ENCODE results near the gene KCNQ2.

KCNQ2 gene

DNA sequence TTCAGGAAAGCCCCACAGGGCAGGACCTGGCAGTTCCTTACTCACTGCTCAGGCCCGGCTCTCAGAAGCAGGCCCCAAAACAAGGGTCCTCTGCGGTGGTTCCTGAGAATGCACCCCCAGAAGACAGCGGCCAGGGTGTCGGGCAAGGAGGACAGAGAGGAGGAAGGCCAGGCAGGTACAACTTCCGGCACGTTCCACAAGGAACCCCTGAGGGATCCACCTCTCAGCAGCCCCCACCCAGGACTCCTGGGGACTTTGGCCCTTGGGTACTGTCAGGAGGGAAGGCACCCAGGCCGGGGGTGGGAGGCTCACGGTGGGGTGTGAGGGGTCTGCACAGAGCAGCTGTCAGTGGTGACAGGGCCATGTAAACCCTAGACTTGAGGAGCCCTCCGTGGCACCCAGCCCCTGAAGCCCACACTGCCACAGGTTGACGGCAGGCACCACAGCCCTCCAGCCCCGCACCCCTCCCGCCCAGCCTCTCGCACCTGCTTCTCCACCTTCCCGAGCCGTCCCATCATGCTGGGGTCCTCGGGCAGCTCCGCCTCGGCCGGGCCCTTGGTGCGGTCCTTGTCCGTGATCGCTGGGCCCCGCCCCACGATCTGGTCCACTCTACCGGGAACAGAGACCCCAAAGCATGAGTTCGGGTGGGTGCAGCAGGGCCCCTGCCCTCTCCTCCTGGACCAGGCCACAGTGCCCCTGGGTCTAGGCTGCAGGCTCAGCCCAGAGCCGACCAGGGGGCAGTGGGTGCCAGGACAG, 64.3 kb downstream of the KCNQ2 start:
- Histone ChIP-seq H3K9me3 (ENCODE audit: insufficient read depth, low read length) (no peaks in the 10 kb centered on the region), H3K27me3 (ENCODE audit: insufficient read depth, insufficient read length) (no peaks in the 10 kb centered on the region), H3K9ac (ENCODE audit: insufficient read length, low read depth) (peak overlapping the region; percentile 18), H3K4me3 (ENCODE audit: insufficient read length, low read depth) (no peak overlapping the region), H3K4me1 (ENCODE audit: insufficient read depth, insufficient read length) (peaks cover 16% of the 10 kb centered on the region), H3K36me3 (ENCODE audit: insufficient read depth, insufficient read length, low read length) (peaks cover 4% of the 10 kb centered on the region)
- no peak for TF ChIP-seq YY1 (IDR thresholded peaks at IDR 0.05; ENCODE audit: insufficient read depth, insufficient read length)
- no peak for TF ChIP-seq ZNF274 (IDR thresholded peaks at IDR 0.05; ENCODE audit: low read depth, low read length)
- no peak for TF ChIP-seq SUZ12 (IDR thresholded peaks at IDR 0.05; ENCODE audit: extremely low read depth, insufficient read depth, insufficient read length)
- DNase-seq (ENCODE audit: low read depth, low spot score): no peak

GRCh38 chr20:63406617-63407245, 65.7 kb downstream of the KCNQ2 start:
- Histone ChIP-seq H3K27me3 (ENCODE audit: insufficient read depth, insufficient read length) (no peaks in the 10 kb centered on the region), H3K4me1 (ENCODE audit: insufficient read depth, insufficient read length) (peaks cover 16% of the 10 kb centered on the region), H3K9ac (ENCODE audit: insufficient read length, low read depth) (no peak overlapping the region), H3K4me3 (ENCODE audit: insufficient read length, low read depth) (no peak overlapping the region), H3K9me3 (ENCODE audit: insufficient read depth, low read length) (no peaks in the 10 kb centered on the region), H3K36me3 (ENCODE audit: insufficient read depth, insufficient read length, low read length) (no peaks in the 10 kb centered on the region)
- no peak for DNase-seq (ENCODE audit: low read depth, low spot score)
- TF ChIP-seq SUZ12 (IDR thresholded peaks at IDR 0.05; ENCODE audit: extremely low read depth, insufficient read depth, insufficient read length) (no peak), YY1 (IDR thresholded peaks at IDR 0.05; ENCODE audit: insufficient read depth, insufficient read length) (no peak), ZNF274 (IDR thresholded peaks at IDR 0.05; ENCODE audit: low read depth, low read length) (no peak)

GRCh38 chr20:63406011-63406410, 66.4 kb downstream of the KCNQ2 start:
- no peak for DNase-seq (ENCODE audit: low read depth, low spot score)
- Histone ChIP-seq H3K9ac (ENCODE audit: insufficient read length, low read depth) (peak overlapping the region; percentile 7), H3K9me3 (ENCODE audit: insufficient read depth, low read length) (no peaks in the 10 kb centered on the region)

DNA sequence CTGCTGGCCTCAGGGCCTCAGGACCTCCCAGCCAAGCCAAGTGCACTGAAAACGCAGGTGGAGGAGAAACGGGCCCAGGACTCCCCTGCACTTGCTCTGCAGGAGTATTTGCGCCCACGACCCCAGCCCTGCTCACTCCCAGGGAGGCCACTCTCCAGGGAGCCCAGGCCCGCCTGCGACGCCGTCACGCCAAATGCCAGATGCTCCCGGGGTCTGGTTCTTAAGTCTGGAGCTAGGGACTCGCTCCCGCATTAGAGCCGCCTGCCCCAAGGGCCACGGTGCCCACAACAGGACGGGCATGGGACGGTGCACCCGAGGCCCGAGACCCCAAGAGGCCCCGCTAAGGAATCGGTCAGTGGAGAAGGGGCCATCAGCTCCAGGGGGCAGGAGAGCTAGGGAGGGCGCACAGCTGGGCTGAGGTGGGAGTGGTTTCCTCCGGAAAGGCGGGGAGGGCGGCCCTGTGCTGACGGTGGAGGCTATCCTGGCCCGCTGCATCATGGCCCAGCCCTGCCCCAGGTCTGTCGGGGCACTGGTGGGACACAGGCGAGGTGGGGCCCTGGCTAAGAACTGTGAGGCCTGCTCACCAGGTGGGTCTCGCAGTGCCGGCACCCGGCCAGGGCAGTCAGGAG, 67.2 kb downstream of the KCNQ2 start:
- TF ChIP-seq SUZ12 (IDR thresholded peaks at IDR 0.05; ENCODE audit: extremely low read depth, insufficient read depth, insufficient read length) (no peak), ZNF274 (IDR thresholded peaks at IDR 0.05; ENCODE audit: low read depth, low read length) (no peak), YY1 (IDR thresholded peaks at IDR 0.05; ENCODE audit: insufficient read depth, insufficient read length) (no peak)
- Histone ChIP-seq H3K9me3 (ENCODE audit: insufficient read depth, low read length) (no peaks in the 10 kb centered on the region), H3K9ac (ENCODE audit: insufficient read length, low read depth) (peak overlapping the region; percentile 29), H3K4me3 (ENCODE audit: insufficient read length, low read depth) (no peak overlapping the region), H3K27me3 (ENCODE audit: insufficient read depth, insufficient read length) (no peaks in the 10 kb centered on the region), H3K36me3 (ENCODE audit: insufficient read depth, insufficient read length, low read length) (no peaks in the 10 kb centered on the region), H3K4me1 (ENCODE audit: insufficient read depth, insufficient read length) (peaks cover 12% of the 10 kb centered on the region)
- no peak for DNase-seq (ENCODE audit: low read depth, low spot score)

More at GRCh38 chr20:63406011-63406410, 66.4 kb downstream of the KCNQ2 start:
- no peaks in the 10 kb centered on the region for H3K27me3 ChIP-seq (ENCODE audit: insufficient read depth, insufficient read length)
- H3K4me3 ChIP-seq (ENCODE audit: insufficient read length, low read depth): no peak overlapping the region
- TF ChIP-seq SUZ12 (IDR thresholded peaks at IDR 0.05; ENCODE audit: extremely low read depth, insufficient read depth, insufficient read length): no peak
- no peak for TF ChIP-seq YY1 (IDR thresholded peaks at IDR 0.05; ENCODE audit: insufficient read depth, insufficient read length)
- no peak for TF ChIP-seq ZNF274 (IDR thresholded peaks at IDR 0.05; ENCODE audit: low read depth, low read length)
- H3K36me3 ChIP-seq (ENCODE audit: insufficient read depth, insufficient read length, low read length): no peaks in the 10 kb centered on the region
- peaks cover 16% of the 10 kb centered on the region for H3K4me1 ChIP-seq (ENCODE audit: insufficient read depth, insufficient read length)

GRCh38 chr20:63404129-63405085, 68.0 kb downstream of the KCNQ2 start:
- H3K9me3 ChIP-seq (ENCODE audit: insufficient read depth, low read length): no peaks in the 10 kb centered on the region
- H3K36me3 ChIP-seq (ENCODE audit: insufficient read depth, insufficient read length, low read length): no peaks in the 10 kb centered on the region
- DNase-seq (ENCODE audit: low read depth, low spot score): no peak
- H3K4me3 ChIP-seq (ENCODE audit: insufficient read length, low read depth): no peak overlapping the region
- TF ChIP-seq YY1 (IDR thresholded peaks at IDR 0.05; ENCODE audit: insufficient read depth, insufficient read length) (no peak), ZNF274 (IDR thresholded peaks at IDR 0.05; ENCODE audit: low read depth, low read length) (no peak), SUZ12 (IDR thresholded peaks at IDR 0.05; ENCODE audit: extremely low read depth, insufficient read depth, insufficient read length) (no peak)
- H3K27me3 ChIP-seq (ENCODE audit: insufficient read depth, insufficient read length): no peaks in the 10 kb centered on the region
- peaks cover 8% of the 10 kb centered on the region for H3K4me1 ChIP-seq (ENCODE audit: insufficient read depth, insufficient read length)
- no peak overlapping the region for H3K9ac ChIP-seq (ENCODE audit: insufficient read length, low read depth)

- TF ChIP-seq SUZ12 (IDR thresholded peaks at IDR 0.05; ENCODE audit: extremely low read depth, insufficient read depth, insufficient read length): no peak
- no peak for TF ChIP-seq ZNF274 (IDR thresholded peaks at IDR 0.05; ENCODE audit: low read depth, low read length)
- no peak for TF ChIP-seq YY1 (IDR thresholded peaks at IDR 0.05; ENCODE audit: insufficient read depth, insufficient read length)
- no peaks in the 10 kb centered on the region for H3K9me3 ChIP-seq (ENCODE audit: insufficient read depth, low read length)
- DNase-seq (ENCODE audit: low read depth, low spot score): no peak
- H3K9ac ChIP-seq (ENCODE audit: insufficient read length, low read depth): no peak overlapping the region
- H3K36me3 ChIP-seq (ENCODE audit: insufficient read depth, insufficient read length, low read length): no peaks in the 10 kb centered on the region
- no peak overlapping the region for H3K4me3 ChIP-seq (ENCODE audit: insufficient read length, low read depth)
- peaks cover 4% of the 10 kb centered on the region for H3K4me1 ChIP-seq (ENCODE audit: insufficient read depth, insufficient read length)
- H3K27me3 ChIP-seq (ENCODE audit: insufficient read depth, insufficient read length): no peaks in the 10 kb centered on the region
Measured at GRCh38 chr20:63403403-63404105, 68.9 kb downstream of the KCNQ2 start.

Measured in NT2/D1 (cell line).